HG03354 (cell line): ENCODE results near the gene SZRD1.
A peak's percentile ranks its signal among the peaks of the same experiment; 100 is the strongest.
"Not testable (repeated sequence)": the region's sequence is repeated elsewhere in the genome, so short reads cannot be mapped to it uniquely, and the experiment has no call there.

ENCODE experiments used
- ATAC-seq: cut with Tn5 transposase; IDR thresholded peaks from one replicate; pipeline ENCODE4 v1.9.1; 2021; ENCODE audit warnings: mild to moderate bottlenecking; ENCODE audit not compliant: unreplicated experiment, poor library complexity, severe bottlenecking

Gene SZRD1

GRCh38 chr1:16365146-16365498 is 1.9 kb upstream of the SZRD1 start:
- not testable (repeated sequence) for ATAC-seq

GRCh38 chr1:16367258-16367967 is 371 bp downstream of the SZRD1 start:
- ATAC-seq: peak; percentile 70

- no peak for ATAC-seq
Measured at GRCh38 chr1:16367968-16368890, 1.2 kb downstream of the SZRD1 start.

- no peak for ATAC-seq
Measured at GRCh38 chr1:16369821-16370220, 2.8 kb downstream of the SZRD1 start.

- no peak for ATAC-seq
Measured at GRCh38 chr1:16371725-16372124, 4.7 kb downstream of the SZRD1 start.

- no peak for ATAC-seq
Measured at GRCh38 chr1:16372535-16373285, 5.7 kb downstream of the SZRD1 start.

- no peak for ATAC-seq
Measured at GRCh38 chr1:16374266-16374665, 7.2 kb downstream of the SZRD1 start.

GRCh38 chr1:16375521-16376340 is 8.7 kb downstream of the SZRD1 start:
- no peak for ATAC-seq

- no peak for ATAC-seq
Measured at GRCh38 chr1:16376971-16377370, 9.9 kb downstream of the SZRD1 start.

- ATAC-seq: no peak
Measured at GRCh38 chr1:16378443-16378842, 11.4 kb downstream of the SZRD1 start.

GRCh38 chr1:16380868-16381267 is 13.8 kb downstream of the SZRD1 start:
- no peak for ATAC-seq

GRCh38 chr1:16383888-16384287 is 16.8 kb downstream of the SZRD1 start:
- no peak for ATAC-seq

GRCh38 chr1:16385659-16386453 is 18.8 kb downstream of the SZRD1 start:
- ATAC-seq: no peak

GRCh38 chr1:16386454-16387113 is 19.5 kb downstream of the SZRD1 start:
- no peak for ATAC-seq

- ATAC-seq: no peak
Measured at GRCh38 chr1:16387201-16388188, 20.5 kb downstream of the SZRD1 start.

GRCh38 chr1:16391411-16391810 is 24.4 kb downstream of the SZRD1 start:
- no peak for ATAC-seq
